Esophagus muscularis mucosa (tissue), 4 donors: Measurements from ENCODE around the gene CAMSAP1.

Experiments
- EP300 ChIP-seq: sonication (generic); formaldehyde crosslinking; IDR thresholded peaks from one replicate; pipeline ENCODE4 v1.6.1; 2017; ENCODE audit warnings: antibody characterized with exemption
- POLR2A ChIP-seq: fragments of 450-650 bp; IDR thresholded peaks from one replicate; pipeline ENCODE4 v1.6.1; 2017; ENCODE audit warnings: antibody characterized with exemption, moderate library complexity, mild to moderate bottlenecking, low read depth
- POLR2AphosphoS5 ChIP-seq, 2 donors: sonication (generic); formaldehyde crosslinking; IDR thresholded peaks; one replicate each; pipeline ENCODE4 v1.6.1; 2017; ENCODE audit warnings: antibody characterized with exemption in 2 of 2
- TF ChIP-seq, protein P1 (sequence below), 3 experiments: fragments of 200-600 bp in 2 of 3; fragments of 450-650 bp in 1 of 3; sonication (generic) in 2 of 3; IDR thresholded peaks; one replicate each; pipeline ENCODE4 v1.5.1; 2017 to 2019; ENCODE audit warnings: antibody characterized with exemption in 3 of 3, mild to moderate bottlenecking in 2 of 3, moderate library complexity in 1 of 3

DNA sequence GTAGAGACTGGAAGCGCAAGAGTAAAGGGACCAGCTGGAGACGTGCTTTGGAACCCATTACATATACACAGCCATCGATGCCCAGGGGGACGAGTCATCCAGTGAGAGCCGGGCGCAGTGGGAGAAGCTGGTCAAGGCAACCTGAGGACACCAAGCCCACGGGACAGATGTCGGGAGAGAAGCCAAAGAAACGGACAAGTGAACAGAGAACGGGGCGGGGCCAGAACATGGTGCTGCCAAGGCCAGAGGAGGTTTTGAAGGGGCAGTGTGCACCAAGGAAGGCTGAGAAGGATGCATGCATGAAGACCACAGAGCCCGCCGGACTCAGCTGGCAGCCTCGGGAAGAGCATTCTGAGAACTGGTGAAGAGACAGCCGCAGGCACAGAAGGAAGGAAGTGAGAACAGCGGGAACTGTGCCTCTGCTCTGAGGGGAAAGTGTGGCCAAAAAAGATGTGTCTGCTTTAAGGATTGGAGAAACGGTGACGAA is 20.3 kb downstream of the CAMSAP1 start:
- TF ChIP-seq, protein P1, sequence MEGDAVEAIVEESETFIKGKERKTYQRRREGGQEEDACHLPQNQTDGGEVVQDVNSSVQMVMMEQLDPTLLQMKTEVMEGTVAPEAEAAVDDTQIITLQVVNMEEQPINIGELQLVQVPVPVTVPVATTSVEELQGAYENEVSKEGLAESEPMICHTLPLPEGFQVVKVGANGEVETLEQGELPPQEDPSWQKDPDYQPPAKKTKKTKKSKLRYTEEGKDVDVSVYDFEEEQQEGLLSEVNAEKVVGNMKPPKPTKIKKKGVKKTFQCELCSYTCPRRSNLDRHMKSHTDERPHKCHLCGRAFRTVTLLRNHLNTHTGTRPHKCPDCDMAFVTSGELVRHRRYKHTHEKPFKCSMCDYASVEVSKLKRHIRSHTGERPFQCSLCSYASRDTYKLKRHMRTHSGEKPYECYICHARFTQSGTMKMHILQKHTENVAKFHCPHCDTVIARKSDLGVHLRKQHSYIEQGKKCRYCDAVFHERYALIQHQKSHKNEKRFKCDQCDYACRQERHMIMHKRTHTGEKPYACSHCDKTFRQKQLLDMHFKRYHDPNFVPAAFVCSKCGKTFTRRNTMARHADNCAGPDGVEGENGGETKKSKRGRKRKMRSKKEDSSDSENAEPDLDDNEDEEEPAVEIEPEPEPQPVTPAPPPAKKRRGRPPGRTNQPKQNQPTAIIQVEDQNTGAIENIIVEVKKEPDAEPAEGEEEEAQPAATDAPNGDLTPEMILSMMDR (IDR thresholded peaks at IDR 0.05), result no peak
- TF ChIP-seq POLR2A (no peak), EP300 (no peak), POLR2AphosphoS5 (IDR thresholded peaks at IDR 0.05) (no peak)
